Heart left ventricle (tissue), 13 donors: ENCODE data around the gene PGK2.

Experiments used
- POLR2A ChIP-seq, 2 donors: fragments of 450-650 bp; IDR thresholded peaks; one replicate each; pipeline ENCODE4 v1.6.1; 2017; ENCODE audit warnings: antibody characterized with exemption in 2 of 2, mild to moderate bottlenecking in 2 of 2, moderate library complexity in 2 of 2
- TF ChIP-seq, protein P1 (sequence below), 12 donors: fragments of 200-600 bp; sonication (generic) in 4 of 12; IDR thresholded peaks; one replicate each; pipeline versions ENCODE4 v1.5.0 to v1.8.0; 2018 to 2022; ENCODE audit warnings: antibody characterized with exemption in 12 of 12, mild to moderate bottlenecking in 5 of 12
- donor health status: ischemic (EF 13 %, LVEDD 7.1; RV severe dilation, severe dysfunction).
- donor health status: DM: no; HTN: yes; CAD: no.
- donor health status: DM: no; HTN: no; CAD: no.
- donor health status: ischemic (EF 25% LVEDD 6.9; RV normal size, moderate dysfunction).
- donor health status: ischemic (EF 25% LVEDD 5.7; RV mildly dilated, moderate dysfunction).
- donor health status: ischemic (EF 35%, LVEDD 5.7; RV mildly dilated, moderate dysfunction).
- donor health status: nonischemic (EF 11% LVEDD 7.7; RV severe dilation, severe dysfunction).
- donor health status: DM: yes; HTN: yes; CAD: no.
- donor health status: PGD.
- donor health status: ischemic (EF 29% LVEDD 5.4; RV normal size, mild dysfunction).
- donor health status: nonischemic (EF 23%, LVEDD 6.1; RV moderate dilation, normal function).

DNA sequence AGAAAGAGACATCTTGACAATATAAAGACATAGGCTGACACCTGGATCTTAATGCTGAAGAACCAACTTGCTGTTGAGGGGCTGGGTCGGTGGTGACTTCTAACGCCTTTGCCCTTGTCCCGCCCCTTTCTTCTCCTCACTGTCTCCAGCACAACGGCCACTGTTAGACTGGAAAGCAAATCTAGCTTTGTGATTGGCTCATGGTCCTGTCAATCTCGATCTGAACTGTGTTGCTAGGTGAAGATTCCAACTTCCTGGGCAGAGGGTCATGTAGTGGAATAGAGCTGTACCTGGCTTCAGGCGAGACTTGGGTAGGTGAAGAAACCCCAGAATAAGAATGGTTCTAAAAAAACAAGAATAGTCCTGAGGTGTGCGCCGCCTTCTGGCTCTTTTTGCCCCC lies at the start of gene PGK2:
- no peak for TF ChIP-seq POLR2A (IDR thresholded peaks at IDR 0.05)
- TF ChIP-seq, protein P1, sequence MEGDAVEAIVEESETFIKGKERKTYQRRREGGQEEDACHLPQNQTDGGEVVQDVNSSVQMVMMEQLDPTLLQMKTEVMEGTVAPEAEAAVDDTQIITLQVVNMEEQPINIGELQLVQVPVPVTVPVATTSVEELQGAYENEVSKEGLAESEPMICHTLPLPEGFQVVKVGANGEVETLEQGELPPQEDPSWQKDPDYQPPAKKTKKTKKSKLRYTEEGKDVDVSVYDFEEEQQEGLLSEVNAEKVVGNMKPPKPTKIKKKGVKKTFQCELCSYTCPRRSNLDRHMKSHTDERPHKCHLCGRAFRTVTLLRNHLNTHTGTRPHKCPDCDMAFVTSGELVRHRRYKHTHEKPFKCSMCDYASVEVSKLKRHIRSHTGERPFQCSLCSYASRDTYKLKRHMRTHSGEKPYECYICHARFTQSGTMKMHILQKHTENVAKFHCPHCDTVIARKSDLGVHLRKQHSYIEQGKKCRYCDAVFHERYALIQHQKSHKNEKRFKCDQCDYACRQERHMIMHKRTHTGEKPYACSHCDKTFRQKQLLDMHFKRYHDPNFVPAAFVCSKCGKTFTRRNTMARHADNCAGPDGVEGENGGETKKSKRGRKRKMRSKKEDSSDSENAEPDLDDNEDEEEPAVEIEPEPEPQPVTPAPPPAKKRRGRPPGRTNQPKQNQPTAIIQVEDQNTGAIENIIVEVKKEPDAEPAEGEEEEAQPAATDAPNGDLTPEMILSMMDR (IDR thresholded peaks at IDR 0.05), result no peak
